Measurements from ENCODE around the gene ATAD3B. TPM values are rescaled to one million over a fixed set of nuclear protein-coding genes. Genes with fewer than 3 reads are reported as not detected.
"Not testable (repeated sequence)": the region's sequence is repeated elsewhere in the genome, so short reads cannot be mapped to it uniquely, and the experiment has no call there.

ATAD3B gene
- total RNA-seq, 4 donors from 2014 or later, result 9.9 to 40.1 (median 24.1) TPM

GRCh38 chr1:1482856-1483255 is 11.3 kb downstream of the ATAD3B start:
- TF ChIP-seq CTCF (IDR thresholded peaks at IDR 0.05), result no peak
- no peak for TF ChIP-seq POLR2A (IDR thresholded peaks at IDR 0.05)
- Histone ChIP-seq H3K27me3 (no peaks in the 10 kb centered on the region), H3K4me3 (no peak overlapping the region), H3K36me3 (peaks cover 17 to 92% (median 58%) of the 10 kb centered on the region in 3 donors), H3K27ac (no peak overlapping the region), H3K4me1 (no peaks in the 10 kb centered on the region), H3K9me3 (no peaks in the 10 kb centered on the region)
- intact Hi-C loops (cut with DNase I), result no loop called here
- 88 to 94% methylated on average over 11 to 14 of the region's 14 CpGs for WGBS, 2 donors
- DNase-seq, result no peak

GRCh38 chr1:1483714-1484113 is 12.1 kb downstream of the ATAD3B start:
- no peaks in the 10 kb centered on the region for H3K9me3 ChIP-seq
- no peak for TF ChIP-seq CTCF (IDR thresholded peaks at IDR 0.05)
- TF ChIP-seq POLR2A (IDR thresholded peaks at IDR 0.05), result no peak
- no peak for DNase-seq
- no peak overlapping the region for H3K4me3 ChIP-seq
- H3K27me3 ChIP-seq, result no peaks in the 10 kb centered on the region
- intact Hi-C loops (cut with DNase I), result no loop called here
- H3K36me3 ChIP-seq, result peaks cover 12 to 94% (median 59%) of the 10 kb centered on the region in 3 donors
- 87 to 94% methylated on average over 4 to 9 of the region's 16 CpGs for WGBS, 2 donors
- no peak overlapping the region for H3K27ac ChIP-seq
- no peaks in the 10 kb centered on the region for H3K4me1 ChIP-seq

GRCh38 chr1:1484976-1485750 is 13.6 kb downstream of the ATAD3B start:
- H3K27me3 ChIP-seq; H3K4me3 ChIP-seq; H3K4me1 ChIP-seq; H3K27ac ChIP-seq; intact Hi-C loops (cut with DNase I); DNase-seq; H3K9me3 ChIP-seq: not testable (repeated sequence)
- 90 to 95% methylated on average over 8 to 9 of the region's 46 CpGs for WGBS, 2 donors
- peaks cover 25 to 96% (median 59%) of the 10 kb centered on the region in 3 donors for H3K36me3 ChIP-seq

- H3K4me3 ChIP-seq; H3K27ac ChIP-seq; H3K9me3 ChIP-seq; H3K4me1 ChIP-seq; intact Hi-C loops (cut with DNase I); H3K27me3 ChIP-seq; DNase-seq: not testable (repeated sequence)
- 80% methylated on average over 2 of the region's 31 CpGs; no CpG with 5 or more reads in 1 of the 2 donors for WGBS, 2 donors
- peaks cover 28 to 96% (median 55%) of the 10 kb centered on the region in 3 donors for H3K36me3 ChIP-seq
Observed at GRCh38 chr1:1485755-1486317, 14.3 kb downstream of the ATAD3B start.

GRCh38 chr1:1487701-1488100 is 16.1 kb downstream of the ATAD3B start:
- intact Hi-C loops (cut with DNase I), result no loop called here
- WGBS, 2 donors, result 90 to 97% methylated on average over 4 to 16 of the region's 18 CpGs
- no peak overlapping the region for H3K27ac ChIP-seq
- no peak for DNase-seq
- no peaks in the 10 kb centered on the region for H3K27me3 ChIP-seq
- TF ChIP-seq CTCF (IDR thresholded peaks at IDR 0.05) (no peak), POLR2A (IDR thresholded peaks at IDR 0.05) (no peak)
- peaks cover 0 to 6% (median 0%) of the 10 kb centered on the region in 3 donors for H3K9me3 ChIP-seq
- H3K4me3 ChIP-seq, result no peak overlapping the region
- H3K36me3 ChIP-seq, result peaks cover 37 to 100% (median 52%) of the 10 kb centered on the region in 3 donors
- H3K4me1 ChIP-seq, result no peaks in the 10 kb centered on the region

- Histone ChIP-seq H3K4me1 (no peaks in the 10 kb centered on the region), H3K4me3 (no peak overlapping the region), H3K9me3 (peaks cover 0 to 12% (median 6%) of the 10 kb centered on the region in 3 donors), H3K27me3 (no peaks in the 10 kb centered on the region), H3K27ac (no peak overlapping the region), H3K36me3 (peaks cover 27 to 100% (median 38%) of the 10 kb centered on the region in 3 donors)
- no peak for TF ChIP-seq POLR2A (IDR thresholded peaks at IDR 0.05)
- TF ChIP-seq CTCF (IDR thresholded peaks at IDR 0.05), result no peak
- no peak for DNase-seq
- WGBS, 2 donors, result 94 to 95% methylated on average over 3 to 10 of the region's 16 CpGs
- intact Hi-C loops (cut with DNase I), result no loop called here
Observed at GRCh38 chr1:1489231-1489630, 17.7 kb downstream of the ATAD3B start.

All from esophagus squamous epithelium (tissue), 5 donors.